CD1c-positive myeloid dendritic cell (primary cell): ENCODE data around the gene AMMECR1L.
A peak's percentile ranks its signal among the peaks of the same experiment; 100 is the strongest.
"Not testable (repeated sequence)": the region's sequence is repeated elsewhere in the genome, so short reads cannot be mapped to it uniquely, and the experiment has no call there.

Source experiments
- DNase-seq: peaks from one replicate; pipeline ENCODE4 v3.0.0-alpha.2; 2016; ENCODE audit errors: extremely low spot score

AMMECR1L gene

GRCh38 chr2:127841466-127842178 is 44.1 kb downstream of the AMMECR1L start:
- DNase-seq = no peak

- DNase-seq = no peak
Observed at GRCh38 chr2:127840893-127841292, 44.9 kb downstream of the AMMECR1L start.

- no peak for DNase-seq
Observed at GRCh38 chr2:127834951-127835350, 50.8 kb downstream of the AMMECR1L start.

GRCh38 chr2:127829845-127830246 is 55.9 kb downstream of the AMMECR1L start:
- DNase-seq = peak; percentile 33

- not testable (repeated sequence) for DNase-seq
Observed at GRCh38 chr2:127826708-127827107, 59.0 kb downstream of the AMMECR1L start.

DNA sequence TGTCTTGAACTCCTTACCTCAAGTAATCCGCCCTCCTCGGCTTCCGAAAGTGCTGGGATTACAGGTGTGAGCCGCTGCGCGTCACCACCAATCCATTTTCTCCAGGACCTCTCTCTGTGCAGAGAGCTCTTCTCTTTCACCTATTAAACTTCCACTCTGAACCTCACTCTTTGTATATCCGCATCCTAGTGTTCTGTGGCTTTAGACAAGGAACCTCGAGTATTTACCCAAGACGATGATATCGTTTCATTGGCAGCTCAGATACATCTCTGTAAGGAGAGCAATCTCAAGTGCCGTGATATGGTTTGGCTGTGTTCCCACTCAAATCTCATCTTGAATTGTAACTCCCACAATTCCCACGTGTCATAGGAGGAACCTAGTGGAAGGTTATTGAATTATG is 59.7 kb downstream of the AMMECR1L start:
- DNase-seq = no peak

GRCh38 chr2:127820080-127820668 is 65.6 kb downstream of the AMMECR1L start:
- no peak for DNase-seq

GRCh38 chr2:127818794-127819425 is 66.8 kb downstream of the AMMECR1L start:
- peak; percentile 32 for DNase-seq

- no peak for DNase-seq
Observed at GRCh38 chr2:127818241-127818640, 67.5 kb downstream of the AMMECR1L start.

GRCh38 chr2:127814677-127815076 is 71.1 kb downstream of the AMMECR1L start:
- DNase-seq = no peak

GRCh38 chr2:127812441-127812840 is 73.3 kb downstream of the AMMECR1L start:
- not testable (repeated sequence) for DNase-seq
